Chondrocyte (in vitro differentiated cells): ENCODE measurements around the gene UBQLN4. TPM values are rescaled to one million over a fixed set of nuclear protein-coding genes. Genes with fewer than 3 reads are reported as not detected.

Experiments
- DNase-seq: peaks from one replicate; pipeline ENCODE4 v3.0.0; 2021; ENCODE audit warnings: mixed read lengths, low spot score
- H3K27ac Mint-ChIP-seq: one replicate; pipeline ENCODE4 v1.8.0; 2021; ENCODE audit warnings: mild to moderate bottlenecking, moderate library complexity, mixed read lengths; ENCODE audit not compliant: unreplicated experiment
- H3K27me3 Mint-ChIP-seq: 2 replicates; pipeline ENCODE4 v1.8.0; 2021; ENCODE audit warnings: low read depth, mixed read lengths
- H3K36me3 Mint-ChIP-seq: 2 replicates; pipeline ENCODE4 v1.8.0; 2021; ENCODE audit warnings: low read depth, mixed read lengths
- H3K4me1 Mint-ChIP-seq: 2 replicates; pipeline ENCODE4 v1.8.0; 2021; ENCODE audit warnings: low read depth, mild to moderate bottlenecking, mixed read lengths
- H3K4me3 Mint-ChIP-seq: one replicate; pipeline ENCODE4 v1.8.0; 2021; ENCODE audit warnings: mild to moderate bottlenecking, moderate library complexity, mixed read lengths; ENCODE audit not compliant: unreplicated experiment
- H3K9me3 Mint-ChIP-seq: 2 replicates; pipeline ENCODE4 v1.8.0; 2021; ENCODE audit warnings: low read depth, mixed read lengths
- total RNA-seq: library from RNA; stranded (reverse); gene quantifications from 3 replicates; pipeline ENCODE4 v1.2.1, GENCODE V29; 2021
- TF ChIP-seq, protein P1 (sequence below): fragments of 200-600 bp; sonication (generic); IDR thresholded peaks from 2 replicates; pipeline ENCODE4 v1.5.0; 2021; ENCODE audit warnings: antibody characterized with exemption, mild to moderate bottlenecking, moderate library complexity

The UBQLN4 gene
- total RNA-seq, 1 donor from 2014 or later: 30.2 TPM

DNA sequence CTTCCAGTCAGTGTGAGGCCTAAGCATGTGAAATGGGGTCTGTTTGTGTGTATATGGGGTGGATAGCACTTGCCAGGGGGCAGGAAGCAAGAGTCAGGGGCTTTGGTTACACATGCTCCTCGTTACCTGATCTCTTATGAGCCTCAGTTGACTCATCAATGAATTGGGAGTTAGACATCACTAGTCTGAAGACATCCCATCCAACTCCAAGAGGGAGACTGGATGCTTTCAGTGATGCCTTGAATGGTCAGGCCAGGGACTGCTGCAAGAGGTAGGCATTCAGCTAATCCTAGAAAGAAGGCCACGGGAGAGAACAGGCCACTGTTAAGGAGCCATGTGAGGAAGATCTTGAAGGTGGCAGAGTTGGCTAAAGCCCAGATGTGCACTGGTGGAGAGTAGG lies 13.7 kb upstream of the UBQLN4 start:
- Mint-ChIP-seq H3K9me3 (no peaks in the 10 kb centered on the region), H3K27me3 (no peaks in the 10 kb centered on the region), H3K4me1 (no peaks in the 10 kb centered on the region), H3K4me3 (no peak overlapping the region), H3K36me3 (no peaks in the 10 kb centered on the region), H3K27ac (no peak overlapping the region)
- DNase-seq: no peak
- TF ChIP-seq, protein P1, sequence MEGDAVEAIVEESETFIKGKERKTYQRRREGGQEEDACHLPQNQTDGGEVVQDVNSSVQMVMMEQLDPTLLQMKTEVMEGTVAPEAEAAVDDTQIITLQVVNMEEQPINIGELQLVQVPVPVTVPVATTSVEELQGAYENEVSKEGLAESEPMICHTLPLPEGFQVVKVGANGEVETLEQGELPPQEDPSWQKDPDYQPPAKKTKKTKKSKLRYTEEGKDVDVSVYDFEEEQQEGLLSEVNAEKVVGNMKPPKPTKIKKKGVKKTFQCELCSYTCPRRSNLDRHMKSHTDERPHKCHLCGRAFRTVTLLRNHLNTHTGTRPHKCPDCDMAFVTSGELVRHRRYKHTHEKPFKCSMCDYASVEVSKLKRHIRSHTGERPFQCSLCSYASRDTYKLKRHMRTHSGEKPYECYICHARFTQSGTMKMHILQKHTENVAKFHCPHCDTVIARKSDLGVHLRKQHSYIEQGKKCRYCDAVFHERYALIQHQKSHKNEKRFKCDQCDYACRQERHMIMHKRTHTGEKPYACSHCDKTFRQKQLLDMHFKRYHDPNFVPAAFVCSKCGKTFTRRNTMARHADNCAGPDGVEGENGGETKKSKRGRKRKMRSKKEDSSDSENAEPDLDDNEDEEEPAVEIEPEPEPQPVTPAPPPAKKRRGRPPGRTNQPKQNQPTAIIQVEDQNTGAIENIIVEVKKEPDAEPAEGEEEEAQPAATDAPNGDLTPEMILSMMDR: no peak

DNA sequence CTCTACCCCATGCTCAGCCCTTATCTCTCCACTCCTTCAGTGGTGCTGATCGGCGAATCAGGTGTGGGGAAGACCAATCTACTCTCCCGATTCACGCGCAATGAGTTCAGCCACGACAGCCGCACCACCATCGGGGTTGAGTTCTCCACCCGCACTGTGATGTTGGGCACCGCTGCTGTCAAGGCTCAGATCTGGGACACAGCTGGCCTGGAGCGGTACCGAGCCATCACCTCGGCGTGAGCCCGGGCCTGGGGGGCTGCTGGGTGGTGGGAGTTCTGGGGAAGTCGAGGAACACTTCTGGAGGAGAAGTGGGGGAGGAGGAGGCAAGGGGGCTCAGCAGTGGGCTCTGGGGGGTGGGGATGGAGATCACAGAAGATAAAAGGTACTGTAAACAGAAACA lies 12.3 kb upstream of the UBQLN4 start:
- Mint-ChIP-seq H3K36me3 (no peaks in the 10 kb centered on the region), H3K9me3 (no peaks in the 10 kb centered on the region), H3K4me1 (no peaks in the 10 kb centered on the region), H3K27ac (no peak overlapping the region), H3K4me3 (no peak overlapping the region), H3K27me3 (no peaks in the 10 kb centered on the region)
- no peak for DNase-seq
- TF ChIP-seq, protein P1: no peak

DNA sequence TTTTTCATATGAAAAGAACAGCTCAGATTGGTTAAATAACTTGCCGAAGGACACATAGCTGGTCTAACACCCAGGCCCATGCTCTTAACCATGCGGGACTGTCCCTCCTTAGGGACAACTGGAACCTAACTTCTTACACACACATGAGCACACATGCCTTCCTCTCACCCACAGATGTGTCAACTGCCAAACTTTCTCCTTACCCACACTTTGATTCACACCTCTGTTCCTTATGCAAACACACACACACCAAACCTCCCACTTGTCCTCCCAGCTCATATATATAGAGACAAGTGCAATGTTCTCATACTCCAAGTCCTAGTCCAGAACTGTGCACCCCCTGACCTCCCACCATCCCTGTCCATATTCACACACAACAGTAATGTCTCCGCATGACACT lies 11.6 kb upstream of the UBQLN4 start:
- Mint-ChIP-seq H3K9me3 (no peaks in the 10 kb centered on the region), H3K4me1 (no peaks in the 10 kb centered on the region), H3K36me3 (no peaks in the 10 kb centered on the region), H3K27ac (no peak overlapping the region), H3K4me3 (no peak overlapping the region), H3K27me3 (no peaks in the 10 kb centered on the region)
- DNase-seq: no peak
- TF ChIP-seq, protein P1: no peak

DNA sequence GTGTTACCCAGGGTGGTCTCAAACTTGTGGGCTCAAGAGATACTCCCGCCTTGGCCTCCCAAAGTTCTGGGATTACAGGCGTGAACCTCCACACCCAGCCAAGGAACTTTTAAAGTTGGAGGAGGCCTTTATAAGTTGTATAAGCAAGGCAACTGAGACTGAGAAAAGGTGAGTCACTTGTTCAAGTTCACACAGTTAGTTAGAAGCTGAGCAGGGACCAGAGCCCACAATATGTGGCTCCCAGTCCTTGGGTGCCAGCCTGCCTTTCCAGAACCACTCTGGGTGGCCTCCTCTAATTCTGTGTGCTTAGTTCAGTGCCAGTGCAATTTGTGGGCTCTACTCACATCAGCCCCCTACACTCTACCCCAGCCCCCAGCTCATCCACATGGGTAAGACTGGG lies 11.0 kb upstream of the UBQLN4 start:
- no peaks in the 10 kb centered on the region for H3K27me3 Mint-ChIP-seq
- DNase-seq: no peak
- H3K4me1 Mint-ChIP-seq: no peaks in the 10 kb centered on the region
- TF ChIP-seq, protein P1: no peak
- H3K9me3 Mint-ChIP-seq: no peaks in the 10 kb centered on the region
- no peak overlapping the region for H3K4me3 Mint-ChIP-seq
- H3K36me3 Mint-ChIP-seq: no peaks in the 10 kb centered on the region
- H3K27ac Mint-ChIP-seq: no peak overlapping the region

DNA sequence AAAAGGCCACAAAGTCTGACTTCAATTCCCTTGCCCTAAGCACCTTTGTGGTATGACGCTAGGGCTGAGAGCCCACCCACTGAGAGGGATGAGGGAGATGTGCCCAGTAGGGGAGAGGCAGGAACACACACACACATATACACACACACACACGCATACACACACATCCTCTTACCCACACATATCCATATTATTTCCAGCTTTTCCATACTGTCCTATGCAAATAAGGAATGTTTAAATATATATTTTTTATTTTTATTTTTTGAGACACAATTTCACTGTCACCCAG lies 10.3 kb upstream of the UBQLN4 start:
- no peak for DNase-seq
- no peaks in the 10 kb centered on the region for H3K36me3 Mint-ChIP-seq
- H3K27ac Mint-ChIP-seq: no peak overlapping the region

More for the DNA sequence above, 10.3 kb upstream of the UBQLN4 start:
- H3K4me3 Mint-ChIP-seq: no peak overlapping the region
- TF ChIP-seq, protein P1: no peak
- H3K4me1 Mint-ChIP-seq: no peaks in the 10 kb centered on the region
- H3K9me3 Mint-ChIP-seq: no peaks in the 10 kb centered on the region
- H3K27me3 Mint-ChIP-seq: no peaks in the 10 kb centered on the region
